DOHH2 (cell line): ENCODE data around the gene NFIX.

Source experiments
- H3F3A ChIP-seq: fragments of 200-600 bp; sonication (generic), shearing (Covaris generic); 2 replicates; pipeline ENCODE4 v1.6.0; 2016; ENCODE audit warnings: antibody characterized with exemption, mild to moderate bottlenecking; ENCODE audit not compliant: control insufficient read depth, insufficient read depth
- H3K27ac ChIP-seq: fragments of 200-600 bp; sonication (generic); 2 replicates; pipeline ENCODE4 v1.5.1; 2014; ENCODE audit warnings: low read depth, mild to moderate bottlenecking, low read length, moderate library complexity
- H3K27me3 ChIP-seq: fragments of 200-600 bp; sonication (generic); 2 replicates; pipeline ENCODE4 v1.6.1; 2014; ENCODE audit warnings: mild to moderate bottlenecking, low read length, mixed read lengths; ENCODE audit not compliant: control insufficient read depth
- H3K36me3 ChIP-seq: fragments of 200-600 bp; sonication (generic); 2 replicates; pipeline ENCODE4 v1.6.1; 2014; ENCODE audit warnings: mild to moderate bottlenecking, low read length, moderate library complexity, mixed read lengths; ENCODE audit not compliant: control insufficient read depth
- H3K4me1 ChIP-seq: fragments of 200-600 bp; sonication (generic); 2 replicates; pipeline ENCODE4 v1.6.1; 2014; ENCODE audit warnings: mild to moderate bottlenecking, low read length, mixed read lengths; ENCODE audit not compliant: control insufficient read depth
- H3K4me2 ChIP-seq: fragments of 200-600 bp; sonication (generic); 2 replicates; pipeline ENCODE4 v1.6.0; 2014; ENCODE audit warnings: mild to moderate bottlenecking, low read length, moderate library complexity
- H3K4me3 ChIP-seq: fragments of 200-600 bp; sonication (generic); 2 replicates; pipeline ENCODE4 v1.5.1; 2014; ENCODE audit warnings: mild to moderate bottlenecking, low read length, mixed read lengths
- H3K79me2 ChIP-seq: fragments of 200-600 bp; sonication (generic); 2 replicates; pipeline ENCODE4 v1.6.1; 2014; ENCODE audit warnings: mild to moderate bottlenecking, low read length, mixed read lengths; ENCODE audit not compliant: control insufficient read depth
- H3K9me2 ChIP-seq: fragments of 200-600 bp; sonication (generic); replicated peaks from 2 replicates; pipeline ENCODE4 v1.6.1; 2014; ENCODE audit warnings: mild to moderate bottlenecking, low read length, mixed read lengths; ENCODE audit not compliant: control insufficient read depth
- H3K9me3 ChIP-seq: fragments of 200-600 bp; sonication (generic); 2 replicates; pipeline ENCODE4 v1.6.1; 2014; ENCODE audit warnings: antibody characterized with exemption, low read length, mixed read lengths; ENCODE audit not compliant: control insufficient read depth, insufficient read depth
- H4K20me1 ChIP-seq: fragments of 200-600 bp; sonication (generic); 2 replicates; pipeline ENCODE4 v1.6.0; 2014; ENCODE audit warnings: low read depth, mild to moderate bottlenecking, antibody characterized with exemption, low read length, moderate library complexity; ENCODE audit not compliant: control insufficient read depth, insufficient read depth
- EZH2phosphoT487 ChIP-seq: fragments of 200-600 bp; sonication (generic); IDR thresholded peaks from 2 replicates; pipeline ENCODE4 v1.6.1; 2017; ENCODE audit warnings: borderline replicate concordance, mild to moderate bottlenecking, antibody characterized with exemption, low read length, moderate library complexity, mixed read lengths
- TF ChIP-seq, protein P1 (sequence below): fragments of 200-600 bp; sonication (generic); IDR thresholded peaks from one replicate; pipeline ENCODE4 v1.5.1; 2014; ENCODE audit warnings: antibody characterized with exemption, mild to moderate bottlenecking, low read depth, low read length; ENCODE audit not compliant: poor library complexity, severe bottlenecking

Gene NFIX

DNA sequence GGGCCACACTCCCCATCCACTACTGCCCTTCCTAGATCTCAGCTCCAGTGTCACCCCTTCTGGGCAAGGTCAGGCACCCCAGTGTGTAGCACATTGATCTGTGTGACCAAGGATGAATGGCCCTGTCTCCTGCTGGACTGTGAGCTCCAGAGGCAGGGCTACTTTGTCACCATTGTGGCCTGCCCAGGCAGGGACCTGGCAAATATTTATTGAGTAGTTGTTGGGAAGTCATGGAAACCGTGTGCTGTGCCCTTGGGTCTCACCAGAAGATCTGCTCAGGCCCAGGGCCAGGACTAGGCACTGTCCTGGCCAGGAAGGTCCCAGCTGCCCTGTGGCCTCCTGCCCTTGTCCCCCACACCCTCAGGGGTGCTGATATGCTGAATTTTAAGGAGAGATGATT lies 133.3 kb downstream of the NFIX start:
- no peaks in the 10 kb centered on the region for H3K9me2 ChIP-seq
- no peaks in the 10 kb centered on the region for H3K4me1 ChIP-seq
- TF ChIP-seq EZH2phosphoT487: no peak
- TF ChIP-seq, protein P1, sequence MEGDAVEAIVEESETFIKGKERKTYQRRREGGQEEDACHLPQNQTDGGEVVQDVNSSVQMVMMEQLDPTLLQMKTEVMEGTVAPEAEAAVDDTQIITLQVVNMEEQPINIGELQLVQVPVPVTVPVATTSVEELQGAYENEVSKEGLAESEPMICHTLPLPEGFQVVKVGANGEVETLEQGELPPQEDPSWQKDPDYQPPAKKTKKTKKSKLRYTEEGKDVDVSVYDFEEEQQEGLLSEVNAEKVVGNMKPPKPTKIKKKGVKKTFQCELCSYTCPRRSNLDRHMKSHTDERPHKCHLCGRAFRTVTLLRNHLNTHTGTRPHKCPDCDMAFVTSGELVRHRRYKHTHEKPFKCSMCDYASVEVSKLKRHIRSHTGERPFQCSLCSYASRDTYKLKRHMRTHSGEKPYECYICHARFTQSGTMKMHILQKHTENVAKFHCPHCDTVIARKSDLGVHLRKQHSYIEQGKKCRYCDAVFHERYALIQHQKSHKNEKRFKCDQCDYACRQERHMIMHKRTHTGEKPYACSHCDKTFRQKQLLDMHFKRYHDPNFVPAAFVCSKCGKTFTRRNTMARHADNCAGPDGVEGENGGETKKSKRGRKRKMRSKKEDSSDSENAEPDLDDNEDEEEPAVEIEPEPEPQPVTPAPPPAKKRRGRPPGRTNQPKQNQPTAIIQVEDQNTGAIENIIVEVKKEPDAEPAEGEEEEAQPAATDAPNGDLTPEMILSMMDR: no peak
- H3K79me2 ChIP-seq: peaks cover 95% of the 10 kb centered on the region
- H3K4me2 ChIP-seq: no peak overlapping the region
- H3F3A ChIP-seq: no peaks in the 10 kb centered on the region
- H3K4me3 ChIP-seq: no peak overlapping the region
- no peaks in the 10 kb centered on the region for H3K9me3 ChIP-seq
- H4K20me1 ChIP-seq: peaks cover 11% of the 10 kb centered on the region
- H3K36me3 ChIP-seq: peaks cover 26% of the 10 kb centered on the region
- H3K27ac ChIP-seq: no peak overlapping the region
- H3K27me3 ChIP-seq: no peaks in the 10 kb centered on the region

DNA sequence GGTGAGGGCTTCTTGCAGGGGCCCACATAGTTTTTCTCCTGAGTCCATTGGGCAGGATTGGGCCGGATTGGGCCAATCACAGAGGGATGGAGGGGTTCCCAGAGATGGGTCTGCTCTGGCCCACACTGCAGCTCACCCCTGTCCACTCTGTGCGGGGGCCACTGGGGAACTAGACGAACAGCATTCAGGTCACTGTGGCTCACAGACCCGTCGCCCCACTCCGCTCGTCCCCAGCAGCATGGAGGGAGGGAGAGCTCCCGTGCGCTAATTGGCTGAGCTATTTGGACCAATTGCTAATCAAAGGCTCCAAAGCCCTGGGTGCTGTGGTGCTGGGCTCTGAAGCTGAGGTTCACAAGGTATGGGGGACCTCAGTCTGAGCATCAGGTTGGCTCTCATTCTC lies 134.1 kb downstream of the NFIX start:
- TF ChIP-seq, protein P1: no peak
- no peak for TF ChIP-seq EZH2phosphoT487
- Histone ChIP-seq H3K4me2 (no peak overlapping the region), H3K4me3 (no peak overlapping the region), H3K27me3 (no peaks in the 10 kb centered on the region), H4K20me1 (peaks cover 11% of the 10 kb centered on the region), H3K36me3 (peaks cover 27% of the 10 kb centered on the region), H3K9me2 (no peaks in the 10 kb centered on the region), H3K79me2 (peaks cover 95% of the 10 kb centered on the region), H3K4me1 (no peaks in the 10 kb centered on the region), H3F3A (no peaks in the 10 kb centered on the region), H3K9me3 (no peaks in the 10 kb centered on the region), H3K27ac (no peak overlapping the region)

DNA sequence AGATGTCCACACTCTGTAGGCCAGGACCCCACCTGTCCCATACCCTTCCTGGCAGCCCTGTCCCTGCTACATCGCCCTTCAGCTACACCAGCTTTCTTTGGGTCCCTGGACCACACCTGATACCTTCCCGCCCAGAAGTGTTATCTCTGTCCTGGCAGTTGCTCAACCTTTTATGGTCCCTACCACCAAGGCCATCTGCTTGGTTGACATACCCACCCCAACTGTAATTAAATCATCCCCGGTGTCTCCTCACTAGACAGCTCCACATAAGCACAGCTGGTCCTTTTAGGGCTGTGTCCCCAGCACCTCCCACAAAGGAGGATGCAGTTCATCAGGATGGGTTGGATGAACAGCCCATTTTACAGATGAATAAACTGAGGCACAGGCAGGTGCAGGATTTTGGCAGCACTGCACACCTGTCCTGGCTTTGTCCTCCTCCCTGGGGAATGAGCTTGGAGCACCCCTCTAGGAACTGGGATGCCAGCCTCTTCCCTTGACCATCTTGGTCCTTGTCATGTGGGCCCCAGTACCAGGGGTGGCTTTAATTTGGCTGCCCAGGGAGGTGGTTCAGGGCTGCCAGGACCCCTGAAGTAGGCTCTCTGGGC lies 135.7 kb downstream of the NFIX start:
- H3K4me3 ChIP-seq: no peak overlapping the region
- H4K20me1 ChIP-seq: peaks cover 11% of the 10 kb centered on the region
- no peak for TF ChIP-seq EZH2phosphoT487
- TF ChIP-seq, protein P1: no peak
- H3F3A ChIP-seq: no peaks in the 10 kb centered on the region
- no peak overlapping the region for H3K27ac ChIP-seq
- H3K4me1 ChIP-seq: no peaks in the 10 kb centered on the region
- H3K79me2 ChIP-seq: peaks cover 87% of the 10 kb centered on the region
- H3K9me2 ChIP-seq: no peaks in the 10 kb centered on the region
- no peaks in the 10 kb centered on the region for H3K9me3 ChIP-seq
- no peak overlapping the region for H3K4me2 ChIP-seq
- H3K36me3 ChIP-seq: peaks cover 38% of the 10 kb centered on the region
- H3K27me3 ChIP-seq: no peaks in the 10 kb centered on the region
